Kidney epithelial cell (primary cell): ENCODE results near the gene CTXN1. TPM values are rescaled to one million over a fixed set of nuclear protein-coding genes. Genes with fewer than 3 reads are reported as not detected.
"Not testable (repeated sequence)": the region's sequence is repeated elsewhere in the genome, so short reads cannot be mapped to it uniquely, and the experiment has no call there.

ENCODE experiments used
- DNase-seq: peaks from one replicate; pipeline ENCODE4 v3.0.0-alpha.2; 2010; ENCODE audit warnings: low read depth
- H3K27me3 ChIP-seq: 2 replicates; pipeline ENCODE4 v1.6.0; 2011; ENCODE audit warnings: low read length; ENCODE audit not compliant: control insufficient read depth, insufficient read depth
- H3K36me3 ChIP-seq: 2 replicates; pipeline ENCODE4 v1.5.1; 2011; ENCODE audit warnings: low read length; ENCODE audit not compliant: control insufficient read depth, insufficient read depth
- H3K4me3 ChIP-seq: 2 replicates; pipeline ENCODE4 v1.5.1; 2011; ENCODE audit warnings: low read depth, mild to moderate bottlenecking, control low read depth, low read length
- total RNA-seq: library from RNA; depleted of rRNA; stranded (reverse); fragments of >200 nt; gene quantifications from 2 replicates; pipeline ENCODE4 v1.2.3, GENCODE V29; 2015
- TF ChIP-seq, protein P1 (sequence below): IDR thresholded peaks from 2 replicates; pipeline ENCODE4 v1.5.1; 2011; ENCODE audit warnings: mild to moderate bottlenecking, moderate library complexity, low read length, control low read depth, inconsistent platforms; ENCODE audit not compliant: insufficient read depth, poor library complexity, severe bottlenecking

Gene CTXN1
- total RNA-seq, 1 donor from 2014 or later = 16.1 TPM

DNA sequence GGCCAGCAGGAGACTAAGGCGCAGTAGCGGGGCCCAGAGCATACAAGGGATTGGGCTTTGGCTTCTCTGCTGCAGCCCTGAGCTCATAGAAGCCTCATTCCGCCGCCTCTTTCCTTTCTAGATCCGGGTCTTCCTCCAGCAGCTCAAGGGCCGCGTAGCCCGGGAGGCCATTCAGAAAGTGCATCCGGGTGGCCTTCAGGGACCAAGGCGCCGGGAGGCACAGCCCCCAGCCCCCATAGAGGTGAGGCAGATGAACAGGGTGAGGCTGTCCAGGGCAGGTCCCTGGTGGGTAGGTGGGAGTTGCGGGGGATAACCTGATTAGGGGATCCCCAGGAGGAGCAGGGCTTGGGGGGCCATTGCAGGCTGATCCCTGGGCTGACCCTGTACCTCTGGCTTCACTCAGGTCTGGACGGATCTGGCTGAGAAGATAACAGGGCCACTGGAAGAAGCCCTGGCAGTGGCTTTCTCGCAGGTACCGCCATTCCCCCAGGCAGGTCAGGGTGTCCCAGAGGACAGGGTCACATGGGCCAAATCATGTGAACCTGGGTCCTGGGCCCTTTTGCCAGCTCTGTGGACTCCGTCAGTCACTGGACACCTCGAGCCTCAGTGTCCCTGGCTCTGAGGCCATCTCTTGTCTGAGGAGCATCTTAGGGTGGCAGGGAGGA lies 4.5 kb downstream of the CTXN1 start:
- DNase-seq = no peak
- H3K27me3 ChIP-seq = peaks cover 17% of the 10 kb centered on the region
- TF ChIP-seq, protein P1, sequence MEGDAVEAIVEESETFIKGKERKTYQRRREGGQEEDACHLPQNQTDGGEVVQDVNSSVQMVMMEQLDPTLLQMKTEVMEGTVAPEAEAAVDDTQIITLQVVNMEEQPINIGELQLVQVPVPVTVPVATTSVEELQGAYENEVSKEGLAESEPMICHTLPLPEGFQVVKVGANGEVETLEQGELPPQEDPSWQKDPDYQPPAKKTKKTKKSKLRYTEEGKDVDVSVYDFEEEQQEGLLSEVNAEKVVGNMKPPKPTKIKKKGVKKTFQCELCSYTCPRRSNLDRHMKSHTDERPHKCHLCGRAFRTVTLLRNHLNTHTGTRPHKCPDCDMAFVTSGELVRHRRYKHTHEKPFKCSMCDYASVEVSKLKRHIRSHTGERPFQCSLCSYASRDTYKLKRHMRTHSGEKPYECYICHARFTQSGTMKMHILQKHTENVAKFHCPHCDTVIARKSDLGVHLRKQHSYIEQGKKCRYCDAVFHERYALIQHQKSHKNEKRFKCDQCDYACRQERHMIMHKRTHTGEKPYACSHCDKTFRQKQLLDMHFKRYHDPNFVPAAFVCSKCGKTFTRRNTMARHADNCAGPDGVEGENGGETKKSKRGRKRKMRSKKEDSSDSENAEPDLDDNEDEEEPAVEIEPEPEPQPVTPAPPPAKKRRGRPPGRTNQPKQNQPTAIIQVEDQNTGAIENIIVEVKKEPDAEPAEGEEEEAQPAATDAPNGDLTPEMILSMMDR = no peak

DNA sequence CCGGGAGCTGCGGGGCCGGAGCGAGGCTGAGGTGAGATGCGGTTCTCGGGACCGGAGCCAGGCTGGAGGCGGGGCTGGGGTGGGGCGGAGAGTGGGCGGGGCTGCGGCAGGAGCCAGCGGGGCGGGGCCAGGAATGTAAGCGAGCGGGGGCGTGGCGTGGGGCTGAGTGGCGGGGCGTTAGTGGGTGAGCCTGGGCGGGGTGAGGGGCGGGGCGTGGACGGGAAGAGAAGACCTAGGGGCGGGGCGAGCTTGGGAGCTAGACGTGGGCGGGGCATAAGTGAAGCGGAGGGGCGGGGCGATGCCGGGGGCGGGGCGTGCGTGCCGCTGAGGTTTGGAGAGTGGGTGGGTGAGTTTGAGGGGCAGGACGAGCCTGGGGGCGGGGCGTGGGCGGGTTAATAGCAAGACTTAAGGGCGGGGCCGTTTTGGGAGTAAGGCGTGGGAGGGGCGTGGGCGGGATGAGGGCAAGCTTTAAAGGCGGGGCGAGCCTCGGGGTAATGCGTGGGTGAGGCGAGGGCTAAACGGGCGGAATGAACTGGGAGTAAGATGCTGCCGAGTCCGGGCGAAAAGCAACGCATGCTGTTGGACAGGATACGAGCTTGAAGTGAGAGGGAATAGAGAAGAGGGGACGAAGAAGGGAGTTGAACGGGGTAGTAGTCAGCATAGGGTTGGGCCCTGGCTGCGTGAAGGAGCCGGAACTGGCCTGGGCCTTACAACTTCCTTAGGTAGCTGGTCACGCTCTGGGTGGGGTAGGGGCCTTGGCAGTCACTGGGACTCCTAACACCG lies 5.2 kb downstream of the CTXN1 start:
- peak; percentile 64 for DNase-seq
- Histone ChIP-seq H3K27me3 (peaks cover 24% of the 10 kb centered on the region), H3K36me3 (no peaks in the 10 kb centered on the region), H3K4me3 (peak overlapping the region; percentile 81)
- TF ChIP-seq, protein P1 = no peak

More for the DNA sequence above, 4.5 kb downstream of the CTXN1 start:
- Histone ChIP-seq H3K4me3 (peak overlapping the region; percentile 34), H3K36me3 (no peaks in the 10 kb centered on the region)

DNA sequence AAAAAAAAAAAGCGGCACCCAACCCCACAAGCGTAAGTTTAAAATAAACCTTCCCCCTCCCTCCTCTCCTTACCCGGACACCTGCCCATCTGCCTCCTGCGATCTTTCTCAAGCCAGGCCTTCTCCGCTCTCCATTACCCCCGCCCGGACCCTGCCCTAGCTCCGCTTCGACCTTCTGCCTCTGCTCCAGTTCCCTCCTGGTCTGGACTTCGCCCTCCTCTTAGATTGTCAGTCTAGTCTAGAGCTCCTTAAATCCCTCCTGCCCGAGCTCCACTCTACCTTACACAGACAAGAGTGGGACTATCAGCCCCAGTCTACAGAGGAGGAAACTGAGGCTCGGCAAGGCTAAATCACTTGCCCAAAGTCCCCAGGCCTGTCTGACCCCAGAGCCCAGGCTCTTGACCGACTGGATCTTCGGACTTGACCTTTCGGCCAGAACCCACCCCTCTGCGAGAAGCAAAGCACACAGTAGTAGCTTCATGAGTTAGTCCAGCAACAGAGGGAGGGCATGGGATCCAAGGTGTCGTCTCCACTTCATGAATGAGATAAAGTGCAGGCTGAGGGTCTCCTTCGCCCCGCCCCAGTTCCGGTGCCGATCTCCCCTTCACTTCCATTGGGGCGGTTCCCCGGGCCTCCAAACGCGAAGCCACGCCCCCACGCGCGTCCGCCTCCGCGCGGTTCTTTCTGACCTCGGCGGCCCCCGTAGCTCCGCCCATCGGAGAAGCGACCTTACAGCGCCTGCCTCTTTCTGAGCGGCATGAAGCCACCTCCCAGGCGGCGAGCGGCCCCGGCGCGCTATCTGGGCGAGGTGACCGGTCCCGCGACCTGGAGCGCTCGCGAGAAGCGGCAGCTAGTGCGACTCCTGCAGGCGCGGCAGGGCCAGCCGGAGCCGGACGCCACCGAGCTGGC lies 6.1 kb downstream of the CTXN1 start, which contains the start of gene SNAPC2:
Gene SNAPC2, plus strand, starts transcription at position 729 of the 909 bp plus-strand sequence. Its CDS starts 29 bp downstream, at position 758.
- Histone ChIP-seq H3K4me3 (peak within 1 kb of the TSS; percentile 81), H3K27me3 (peaks cover 30% of the 10 kb centered on the region), H3K36me3 (no peaks in the 10 kb centered on the region)
- DNase-seq = peak; percentile 66
- TF ChIP-seq, protein P1 = no peak

DNA sequence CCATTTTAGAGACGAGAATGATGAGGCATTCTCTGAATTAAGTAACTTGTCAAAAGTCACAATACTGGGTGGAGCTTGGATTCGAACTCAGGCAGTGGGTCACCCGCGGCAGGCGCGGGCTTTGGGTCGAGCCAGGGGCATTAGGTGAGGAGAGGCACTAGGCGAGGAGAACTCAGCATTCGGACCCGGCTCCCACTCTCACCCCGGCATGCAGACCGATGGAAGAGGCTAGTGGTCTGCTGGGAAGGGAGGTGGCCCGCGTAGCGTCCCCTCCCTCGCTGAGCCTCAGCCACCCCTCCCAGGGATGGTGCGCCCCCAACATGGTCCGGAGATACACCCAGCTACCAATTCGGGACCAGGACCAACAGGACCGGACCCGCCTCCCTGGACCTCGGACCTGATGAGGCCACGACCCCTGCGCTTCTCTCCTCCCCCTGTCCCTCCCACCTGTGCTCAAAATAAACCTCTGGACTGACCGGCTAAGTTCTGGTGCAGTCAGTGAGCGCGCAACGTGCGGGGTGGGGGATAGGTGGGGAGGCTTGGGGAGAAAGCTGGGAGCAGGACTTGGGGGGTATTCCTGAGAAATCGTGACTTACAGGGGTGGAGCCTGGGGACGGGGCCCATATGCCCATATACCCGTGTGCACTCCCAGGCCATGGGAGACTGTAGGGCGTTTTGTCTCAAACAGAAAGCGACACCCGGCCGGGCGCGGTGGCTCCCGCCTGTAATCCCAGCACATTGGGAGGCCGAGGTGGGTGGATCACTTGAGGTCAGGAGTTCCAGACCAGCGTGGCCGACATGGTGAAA lies 7.1 kb downstream of the CTXN1 start:
- no peak overlapping the region for H3K4me3 ChIP-seq

DNA sequence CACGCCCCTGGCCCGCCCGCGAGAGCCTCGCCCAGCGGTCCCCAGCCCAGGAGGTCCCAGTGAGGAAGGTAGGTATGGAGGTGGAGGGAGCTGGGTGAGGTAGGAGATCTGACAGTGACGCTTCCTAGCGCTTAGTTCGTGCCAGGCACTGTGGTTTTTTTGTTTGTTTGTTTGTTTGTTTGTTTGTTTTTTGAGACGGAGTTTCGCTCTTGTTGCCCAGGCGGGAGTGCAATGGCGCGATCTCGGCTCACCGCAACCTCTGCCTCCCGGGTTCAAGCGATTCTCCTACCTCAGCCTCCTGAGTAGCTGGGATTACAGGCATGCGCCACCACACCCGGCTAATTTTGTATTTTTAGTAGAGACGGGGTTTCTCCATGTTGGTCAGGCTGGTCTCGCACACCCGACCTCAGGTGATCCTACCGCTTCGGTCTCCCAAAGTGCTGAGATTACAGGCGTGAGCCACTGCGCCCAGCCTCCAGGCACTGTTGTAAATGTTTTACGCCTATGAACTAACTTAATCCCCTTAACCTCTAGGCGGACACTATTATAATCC lies 7.8 kb downstream of the CTXN1 start:
- not testable (repeated sequence) for H3K4me3 ChIP-seq, DNase-seq
- peaks cover 32% of the 10 kb centered on the region for H3K27me3 ChIP-seq

More for the DNA sequence above, 7.1 kb downstream of the CTXN1 start:
- Histone ChIP-seq H3K36me3 (no peaks in the 10 kb centered on the region), H3K27me3 (peaks cover 32% of the 10 kb centered on the region)
- TF ChIP-seq, protein P1 = no peak
- DNase-seq = no peak

More for the DNA sequence above, 7.8 kb downstream of the CTXN1 start:
- H3K36me3 ChIP-seq = not testable (repeated sequence)
